Measurements from ENCODE around the gene C16orf96. TPM values are rescaled to one million over a fixed set of nuclear protein-coding genes. Genes with fewer than 3 reads are reported as not detected.

C16orf96 gene
- total RNA-seq, 1 experiment from 2014 or later, result 1.4 TPM

DNA sequence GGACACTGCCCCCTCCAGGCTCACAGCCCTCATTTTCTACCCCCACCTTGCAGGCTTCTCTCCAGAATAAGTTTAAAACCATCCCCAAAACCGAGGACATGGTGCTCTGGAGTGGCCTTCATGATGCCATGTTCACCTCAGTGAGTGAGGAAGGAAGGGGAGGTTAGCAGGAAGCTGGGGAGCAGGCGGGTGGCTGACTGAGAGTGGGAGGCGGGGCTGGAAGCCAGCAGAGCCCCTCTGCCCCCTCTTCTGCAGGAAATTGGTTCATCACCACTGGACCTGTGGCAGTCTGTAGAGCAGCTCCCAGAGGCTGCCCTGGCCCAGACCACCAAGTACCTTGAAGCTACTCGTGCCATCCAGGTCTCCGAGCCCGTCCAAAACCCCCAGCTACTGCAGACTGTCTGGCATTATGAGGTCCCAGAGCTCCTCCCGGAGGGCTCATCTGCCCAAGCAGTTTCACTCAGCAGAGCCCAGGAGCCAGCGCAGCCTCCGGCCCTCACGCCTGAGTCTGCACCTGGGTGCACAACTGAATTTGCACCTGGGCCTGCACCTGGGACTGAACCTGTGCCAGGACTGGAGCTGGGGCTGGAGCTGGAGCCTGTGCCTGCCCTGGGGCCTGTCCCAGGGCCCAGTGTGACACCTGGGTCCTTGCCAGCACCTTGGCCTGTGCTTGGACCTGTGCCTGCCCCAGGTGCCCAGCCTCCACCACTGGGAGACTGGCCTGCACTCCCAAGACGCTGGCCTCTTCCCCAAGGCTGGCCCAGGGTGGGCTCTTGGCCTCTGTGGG is 19.0 kb downstream of the C16orf96 start:
- no peak overlapping the region for H2BK15ac ChIP-seq (ENCODE audit: low read depth, low read length)
- no peaks in the 10 kb centered on the region for H3K9me3 ChIP-seq (ENCODE audit: control insufficient read depth, low read depth, low read length)
- H3K27me3 Mint-ChIP-seq (ENCODE audit: low read depth), result peaks cover 4% of the 10 kb centered on the region
- no peak overlapping the region for H3K23ac ChIP-seq (ENCODE audit: insufficient read length, low read depth, low read length)
- no peaks in the 10 kb centered on the region for H3K27me3 ChIP-seq (ENCODE audit: insufficient read depth, low read length)
- no peaks in the 10 kb centered on the region for H3K79me2 ChIP-seq (ENCODE audit: insufficient read depth, low read length)
- no peak overlapping the region for H2BK12ac ChIP-seq (ENCODE audit: insufficient read length, low read depth, low read length)
- H4K8ac ChIP-seq (replicated peaks; ENCODE audit: insufficient read length, low read depth, low read length), result no peak overlapping the region
- H2BK5ac ChIP-seq (ENCODE audit: insufficient read length, low read length), result no peak overlapping the region
- no peak overlapping the region for H4K5ac ChIP-seq (ENCODE audit: insufficient read length, low read depth, low read length)
- TF ChIP-seq, protein P1, sequence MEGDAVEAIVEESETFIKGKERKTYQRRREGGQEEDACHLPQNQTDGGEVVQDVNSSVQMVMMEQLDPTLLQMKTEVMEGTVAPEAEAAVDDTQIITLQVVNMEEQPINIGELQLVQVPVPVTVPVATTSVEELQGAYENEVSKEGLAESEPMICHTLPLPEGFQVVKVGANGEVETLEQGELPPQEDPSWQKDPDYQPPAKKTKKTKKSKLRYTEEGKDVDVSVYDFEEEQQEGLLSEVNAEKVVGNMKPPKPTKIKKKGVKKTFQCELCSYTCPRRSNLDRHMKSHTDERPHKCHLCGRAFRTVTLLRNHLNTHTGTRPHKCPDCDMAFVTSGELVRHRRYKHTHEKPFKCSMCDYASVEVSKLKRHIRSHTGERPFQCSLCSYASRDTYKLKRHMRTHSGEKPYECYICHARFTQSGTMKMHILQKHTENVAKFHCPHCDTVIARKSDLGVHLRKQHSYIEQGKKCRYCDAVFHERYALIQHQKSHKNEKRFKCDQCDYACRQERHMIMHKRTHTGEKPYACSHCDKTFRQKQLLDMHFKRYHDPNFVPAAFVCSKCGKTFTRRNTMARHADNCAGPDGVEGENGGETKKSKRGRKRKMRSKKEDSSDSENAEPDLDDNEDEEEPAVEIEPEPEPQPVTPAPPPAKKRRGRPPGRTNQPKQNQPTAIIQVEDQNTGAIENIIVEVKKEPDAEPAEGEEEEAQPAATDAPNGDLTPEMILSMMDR (conservative IDR thresholded peaks at IDR 0.05), result peak; percentile 54; the same call in 2 of the 3 replicates
- H3K27ac Mint-ChIP-seq, result peak overlapping the region in 1 of 3 experiments; percentile 62; a peak in 1 of 7 replicates
- no peak overlapping the region for H3K4me2 ChIP-seq (ENCODE audit: insufficient read depth, insufficient read length, low read length)
- H3K56ac ChIP-seq (ENCODE audit: insufficient read length, low read depth, low read length), result no peak overlapping the region
- H3K4me1 ChIP-seq (ENCODE audit: insufficient read depth, low read length), result peaks cover 4% of the 10 kb centered on the region; the same call in 1 of the 2 replicates
- H3K23me2 ChIP-seq (ENCODE audit: insufficient read length, low read depth, low read length, poor library complexity, severe bottlenecking), result no peaks in the 10 kb centered on the region
- H4K91ac ChIP-seq (ENCODE audit: insufficient read length, low read depth, low read length), result no peak overlapping the region
- H3K4me3 Mint-ChIP-seq, result no peak overlapping the region
- H2BK120ac ChIP-seq (ENCODE audit: low read depth, low read length, poor library complexity, severe bottlenecking), result no peak overlapping the region
- H2AFZ ChIP-seq (ENCODE audit: low read length), result no peak overlapping the region
- H3K36me3 Mint-ChIP-seq (ENCODE audit: insufficient read depth in 1 of 3, low read depth in 3 of 3), result peaks cover 0 to 9% (median 0%) of the 10 kb centered on the region in 3 experiments; a peak in 4 of 7 replicates
- no CpG with 5 or more reads among the region's 11 CpGs for WGBS (ENCODE audit: extremely low coverage, insufficient read length, low lambda C conversion rate)
- H3T11ph ChIP-seq (ENCODE audit: low read length), result no peak overlapping the region
- H3K9ac ChIP-seq (ENCODE audit: extremely low read depth, insufficient read length, low read length), result no peak overlapping the region
- no peaks in the 10 kb centered on the region for H3K79me1 ChIP-seq (ENCODE audit: insufficient read depth, low read depth, low read length, poor library complexity, severe bottlenecking)
- peaks cover 15 to 20% of the 10 kb centered on the region in 2 experiments for H3K4me1 Mint-ChIP-seq
- no peak overlapping the region; the same call in 1 of the 2 replicates for H3K14ac ChIP-seq (ENCODE audit: insufficient read depth, low read length)
- no peak overlapping the region for H3K27ac ChIP-seq (ENCODE audit: insufficient read length, low read depth, low read length)
- no peaks in the 10 kb centered on the region; a peak in 1 of 5 replicates for H3K9me3 Mint-ChIP-seq
- peak overlapping the region; percentile 31 for H3K18ac ChIP-seq (ENCODE audit: insufficient read length, low read depth, low read length)
- DNase-seq, result peak; percentile 72
- no peaks in the 10 kb centered on the region for H4K20me1 ChIP-seq (ENCODE audit: control insufficient read depth, insufficient read depth, insufficient read length)
- no peak overlapping the region for H2BK20ac ChIP-seq (ENCODE audit: low read depth, low read length, poor library complexity, severe bottlenecking)
- no peak overlapping the region for H2AK5ac ChIP-seq (ENCODE audit: insufficient read length, low read length)
- H3K4ac ChIP-seq (ENCODE audit: low read depth, low read length), result no peak overlapping the region
